MM.1S (cell line): Measurements from ENCODE around the gene DCUN1D3.

Experiments
- DNase-seq: peaks from one replicate; pipeline ENCODE4 v3.0.0-alpha.2; 2015
- H2AFZ ChIP-seq: fragments of 300-600 bp; sonication (generic); 2 replicates; pipeline ENCODE4 v1.6.0; 2016; ENCODE audit warnings: antibody characterized with exemption, low read length
- H3F3A ChIP-seq: fragments of 300-600 bp; sonication (generic); 2 replicates; pipeline ENCODE4 v1.6.1; 2016; ENCODE audit warnings: mild to moderate bottlenecking, antibody characterized with exemption, low read length, moderate library complexity, mixed read lengths; ENCODE audit not compliant: insufficient read depth
- H3K27ac ChIP-seq: fragments of 300-600 bp; sonication (generic); 2 replicates; pipeline ENCODE4 v1.5.1; 2016; ENCODE audit warnings: mild to moderate bottlenecking, low read length
- H3K27me3 ChIP-seq: fragments of 300-600 bp; sonication (generic); replicated peaks from 2 replicates; pipeline ENCODE4 v1.6.0; 2016; ENCODE audit warnings: low read length; ENCODE audit not compliant: insufficient read depth
- H3K36me3 ChIP-seq: fragments of 300-600 bp; sonication (generic); replicated peaks from 2 replicates; pipeline ENCODE4 v1.6.1; 2016; ENCODE audit warnings: mild to moderate bottlenecking, low read length, mixed read lengths; ENCODE audit not compliant: insufficient read depth
- H3K4me1 ChIP-seq: fragments of 300-600 bp; sonication (generic); 2 replicates; pipeline ENCODE4 v1.6.1; 2016; ENCODE audit warnings: low read length, mixed read lengths
- H3K4me2 ChIP-seq: fragments of 300-600 bp; sonication (generic); 2 replicates; pipeline ENCODE4 v1.6.0; 2016; ENCODE audit warnings: low read depth, low read length
- H3K4me3 ChIP-seq: fragments of 300-600 bp; sonication (generic); 2 replicates; pipeline ENCODE4 v1.5.1; 2016; ENCODE audit warnings: low read length, mixed read lengths
- H3K79me2 ChIP-seq: fragments of 300-600 bp; sonication (generic); 2 replicates; pipeline ENCODE4 v1.6.1; 2016; ENCODE audit warnings: mixed run types, low read length, mixed read lengths
- H3K9ac ChIP-seq: fragments of 300-600 bp; sonication (generic); 2 replicates; pipeline ENCODE4 v1.6.1; 2016; ENCODE audit warnings: low read length, mixed read lengths
- H3K9me2 ChIP-seq: fragments of 300-600 bp; sonication (generic); replicated peaks from 2 replicates; pipeline ENCODE4 v1.6.1; 2016; ENCODE audit warnings: mild to moderate bottlenecking, low read length, mixed read lengths; ENCODE audit not compliant: insufficient read depth
- H3K9me3 ChIP-seq: fragments of 300-600 bp; sonication (generic); replicated peaks from 2 replicates; pipeline ENCODE4 v1.6.1; 2016; ENCODE audit warnings: mild to moderate bottlenecking, low read length, mixed read lengths; ENCODE audit not compliant: insufficient read depth
- H4K20me1 ChIP-seq: fragments of 300-600 bp; sonication (generic); 2 replicates; pipeline ENCODE4 v1.6.1; 2016; ENCODE audit warnings: mild to moderate bottlenecking, low read length, moderate library complexity, mixed read lengths; ENCODE audit not compliant: insufficient read depth
- CTCF ChIP-seq: fragments of 300-600 bp; sonication (generic); IDR thresholded peaks from 2 replicates; pipeline ENCODE4 v1.5.1; 2016; ENCODE audit warnings: antibody characterized with exemption, low read length, mixed read lengths
- EZH2 ChIP-seq: fragments of 300-600 bp; sonication (generic); optimal IDR thresholded peaks from 2 replicates; pipeline ENCODE3; 2017; ENCODE audit warnings: low read depth, mild to moderate bottlenecking, antibody characterized with exemption, low read length, mixed read lengths
- EZH2phosphoT487 ChIP-seq: fragments of 300-600 bp; sonication (generic); IDR thresholded peaks from 2 replicates; pipeline ENCODE4 v1.6.1; 2018; ENCODE audit warnings: antibody characterized with exemption, low read length

The DCUN1D3 gene

GRCh38 chr16:20903116-20903898 is 3.1 kb upstream of the DCUN1D3 start:
- H3K9ac ChIP-seq = no peak overlapping the region
- no peaks in the 10 kb centered on the region for H3K9me2 ChIP-seq
- H3K4me3 ChIP-seq = peak overlapping the region; percentile 11; the same call in 1 of the 2 replicates
- peak overlapping the region; percentile 66; the same call in 1 of the 2 replicates for H3K27ac ChIP-seq
- H3F3A ChIP-seq = peaks cover 14% of the 10 kb centered on the region
- peaks cover 50% of the 10 kb centered on the region for H3K79me2 ChIP-seq
- no peaks in the 10 kb centered on the region for H4K20me1 ChIP-seq
- DNase-seq = no peak
- no peaks in the 10 kb centered on the region for H3K9me3 ChIP-seq
- no peaks in the 10 kb centered on the region for H3K36me3 ChIP-seq
- no peak for TF ChIP-seq EZH2
- no peak for TF ChIP-seq EZH2phosphoT487
- no peak for TF ChIP-seq CTCF
- H3K4me2 ChIP-seq = peak overlapping the region; percentile 73
- H3K4me1 ChIP-seq = peaks cover 34% of the 10 kb centered on the region
- no peak overlapping the region for H2AFZ ChIP-seq
- no peaks in the 10 kb centered on the region for H3K27me3 ChIP-seq

GRCh38 chr16:20902426-20902825 is 2.3 kb upstream of the DCUN1D3 start:
- Histone ChIP-seq H3K27me3 (no peaks in the 10 kb centered on the region), H3K27ac (no peak overlapping the region), H3K4me2 (peak overlapping the region; percentile 73; the same call in 1 of the 2 replicates), H3F3A (peaks cover 14% of the 10 kb centered on the region), H4K20me1 (no peaks in the 10 kb centered on the region), H3K9me2 (no peaks in the 10 kb centered on the region), H3K79me2 (peaks cover 58% of the 10 kb centered on the region), H3K36me3 (no peaks in the 10 kb centered on the region), H3K4me1 (peaks cover 34% of the 10 kb centered on the region), H2AFZ (no peak overlapping the region), H3K9ac (no peak overlapping the region), H3K4me3 (no peak overlapping the region), H3K9me3 (no peaks in the 10 kb centered on the region)
- DNase-seq = no peak
- TF ChIP-seq EZH2 = no peak
- no peak for TF ChIP-seq EZH2phosphoT487
- TF ChIP-seq CTCF = no peak

DNA sequence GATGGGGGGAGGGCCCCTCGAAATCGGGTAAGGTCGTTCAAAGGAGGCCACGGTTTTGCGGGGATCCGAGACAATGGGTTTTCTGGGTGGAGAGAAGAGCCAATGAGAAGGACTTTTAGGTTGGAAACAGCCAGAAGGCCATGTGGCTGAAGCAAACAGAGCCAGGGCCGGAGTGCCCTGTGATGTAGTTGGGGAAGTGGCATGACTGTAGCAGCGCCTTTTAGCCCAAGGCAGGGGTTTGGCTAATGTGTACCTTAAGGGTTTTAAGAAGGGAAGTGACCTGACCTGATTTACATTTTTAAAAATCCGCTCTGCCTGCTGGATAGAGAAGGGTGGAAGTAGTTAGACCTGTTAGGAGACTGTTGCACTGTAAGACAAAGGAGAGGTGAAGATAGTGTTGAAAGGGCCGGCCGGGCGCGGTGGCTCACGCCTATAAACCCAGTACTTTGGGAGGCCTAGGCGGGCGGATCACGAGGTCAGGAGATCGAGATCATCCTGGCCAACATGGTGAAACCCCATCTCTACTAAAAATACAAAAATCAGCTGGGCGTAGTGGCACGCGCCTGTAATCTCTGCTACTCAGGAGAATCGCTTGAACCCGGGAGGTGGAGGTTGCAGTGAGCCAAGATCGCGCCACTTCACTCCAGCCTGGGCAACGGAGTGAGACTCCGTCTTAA is 1.4 kb upstream of the DCUN1D3 start:
- peaks cover 14% of the 10 kb centered on the region for H3F3A ChIP-seq
- no peak for TF ChIP-seq EZH2phosphoT487
- no peak for TF ChIP-seq CTCF
- no peak for TF ChIP-seq EZH2
- H3K4me2 ChIP-seq = peak overlapping the region; percentile 92
- H3K9me2 ChIP-seq = no peaks in the 10 kb centered on the region
- H4K20me1 ChIP-seq = no peaks in the 10 kb centered on the region
- H3K4me1 ChIP-seq = peaks cover 34% of the 10 kb centered on the region
- peak overlapping the region; percentile 83; the same call in 1 of the 2 replicates for H3K27ac ChIP-seq
- peak overlapping the region; percentile 80 for H2AFZ ChIP-seq
- H3K4me3 ChIP-seq = peak overlapping the region; percentile 89
- no peaks in the 10 kb centered on the region for H3K9me3 ChIP-seq
- H3K27me3 ChIP-seq = no peaks in the 10 kb centered on the region
- H3K79me2 ChIP-seq = peaks cover 60% of the 10 kb centered on the region
- H3K9ac ChIP-seq = peak overlapping the region; percentile 94
- DNase-seq = peak; percentile 11
- no peaks in the 10 kb centered on the region for H3K36me3 ChIP-seq
